AG10803 (cell line): ENCODE measurements around the gene SLC25A36.
A peak's percentile ranks its signal among the peaks of the same experiment; 100 is the strongest.

Source experiments
- DNase-seq: peaks from one replicate; pipeline ENCODE4 v3.0.0; 2010; ENCODE audit warnings: low read depth
- H3K4me3 ChIP-seq: 2 replicates; pipeline ENCODE4 v1.5.1; 2011; ENCODE audit warnings: mild to moderate bottlenecking, low read length, control low read depth
- CTCF ChIP-seq: conservative IDR thresholded peaks from 2 replicates; pipeline ENCODE4 v1.5.1; 2011; ENCODE audit warnings: mild to moderate bottlenecking, low read length, control low read depth, inconsistent platforms

The SLC25A36 gene

GRCh38 chr3:140904521-140904920, 37.1 kb upstream of the SLC25A36 start:
- DNase-seq = no peak
- no peak overlapping the region for H3K4me3 ChIP-seq
- TF ChIP-seq CTCF = no peak

- no peak for DNase-seq
- no peak for TF ChIP-seq CTCF
- no peak overlapping the region for H3K4me3 ChIP-seq
Measured at GRCh38 chr3:140905559-140905958, 36.1 kb upstream of the SLC25A36 start.

- TF ChIP-seq CTCF = no peak
- no peak for DNase-seq
- no peak overlapping the region for H3K4me3 ChIP-seq
Measured at GRCh38 chr3:140906785-140907184, 34.9 kb upstream of the SLC25A36 start.

- no peak for DNase-seq
- peak; percentile 22 for TF ChIP-seq CTCF
- H3K4me3 ChIP-seq = no peak overlapping the region
Measured at GRCh38 chr3:140910860-140911259, 30.8 kb upstream of the SLC25A36 start.

- TF ChIP-seq CTCF = no peak
- H3K4me3 ChIP-seq = no peak overlapping the region
- DNase-seq = no peak
Measured at GRCh38 chr3:140911822-140912221, 29.8 kb upstream of the SLC25A36 start.

- DNase-seq = no peak
- H3K4me3 ChIP-seq = no peak overlapping the region
- no peak for TF ChIP-seq CTCF
Measured at GRCh38 chr3:140913728-140914127, 27.9 kb upstream of the SLC25A36 start.

GRCh38 chr3:140914384-140914945, 27.2 kb upstream of the SLC25A36 start:
- DNase-seq = no peak
- H3K4me3 ChIP-seq = no peak overlapping the region
- no peak for TF ChIP-seq CTCF
